ENCODE data around the gene GNGT1. TPM values are rescaled to one million over a fixed set of nuclear protein-coding genes. Genes with fewer than 3 reads are reported as not detected.

The GNGT1 gene
- total RNA-seq, 1 experiment from 2014 or later: 0.20 TPM

GRCh38 chr7:93927585-93927984 lies 21.2 kb downstream of the GNGT1 start:
- H3K27ac ChIP-seq (ENCODE audit: insufficient read length, low read depth, low read length): no peak overlapping the region
- H2BK5ac ChIP-seq (ENCODE audit: insufficient read length, low read length): no peak overlapping the region
- no peaks in the 10 kb centered on the region for H3K23me2 ChIP-seq (ENCODE audit: insufficient read length, low read depth, low read length, poor library complexity, severe bottlenecking)
- no peak overlapping the region for H2BK20ac ChIP-seq (ENCODE audit: low read depth, low read length, poor library complexity, severe bottlenecking)
- 0 out of 4 replicates have a peak, but pooled peaks cover 0 to 4% of the 10 kb centered on the region in 2 experiments for H3K4me1 Mint-ChIP-seq
- no peaks in the 10 kb centered on the region for H3K79me2 ChIP-seq (ENCODE audit: insufficient read depth, low read length)
- H3K4me3 Mint-ChIP-seq: no peak overlapping the region
- WGBS (ENCODE audit: extremely low coverage, insufficient read length, low lambda C conversion rate): no CpG with 5 or more reads among the region's 3 CpGs
- TF ChIP-seq CTCF (conservative IDR thresholded peaks at IDR 0.05): no peak
- H2BK120ac ChIP-seq (ENCODE audit: low read depth, low read length, poor library complexity, severe bottlenecking): no peak overlapping the region
- H3K9me3 ChIP-seq (ENCODE audit: control insufficient read depth, low read depth, low read length): no peaks in the 10 kb centered on the region
- no peaks in the 10 kb centered on the region for H3K36me3 Mint-ChIP-seq (ENCODE audit: insufficient read depth in 1 of 3, low read depth in 3 of 3)
- H2BK12ac ChIP-seq (ENCODE audit: insufficient read length, low read depth, low read length): no peak overlapping the region
- H4K91ac ChIP-seq (ENCODE audit: insufficient read length, low read depth, low read length): no peak overlapping the region
- H3K18ac ChIP-seq (ENCODE audit: insufficient read length, low read depth, low read length): no peak overlapping the region
- peaks cover 2% of the 10 kb centered on the region; the same call in 1 of the 2 replicates for H3K27me3 Mint-ChIP-seq (ENCODE audit: low read depth)
- no peaks in the 10 kb centered on the region for H4K20me1 ChIP-seq (ENCODE audit: control insufficient read depth, insufficient read depth, insufficient read length)
- no peak overlapping the region for H3K14ac ChIP-seq (ENCODE audit: insufficient read depth, low read length)
- H3K4me1 ChIP-seq (ENCODE audit: insufficient read depth, low read length): no peaks in the 10 kb centered on the region
- no peak overlapping the region for H3K27ac Mint-ChIP-seq
- no peaks in the 10 kb centered on the region for H3K9me3 Mint-ChIP-seq
- H3K4ac ChIP-seq (ENCODE audit: low read depth, low read length): no peak overlapping the region
- no peak overlapping the region for H3T11ph ChIP-seq (ENCODE audit: low read length)
- H4K5ac ChIP-seq (ENCODE audit: insufficient read length, low read depth, low read length): no peak overlapping the region
- H3K56ac ChIP-seq (ENCODE audit: insufficient read length, low read depth, low read length): no peak overlapping the region
- H3K9ac ChIP-seq (ENCODE audit: extremely low read depth, insufficient read length, low read length): no peak overlapping the region
- no peaks in the 10 kb centered on the region for H3K79me1 ChIP-seq (ENCODE audit: insufficient read depth, low read depth, low read length, poor library complexity, severe bottlenecking)
- no peak overlapping the region for H3K23ac ChIP-seq (ENCODE audit: insufficient read length, low read depth, low read length)
- no peak overlapping the region for H3K4me2 ChIP-seq (ENCODE audit: insufficient read depth, insufficient read length, low read length)
- no peaks in the 10 kb centered on the region for H3K27me3 ChIP-seq (ENCODE audit: insufficient read depth, low read length)
- H4K8ac ChIP-seq (replicated peaks; ENCODE audit: insufficient read length, low read depth, low read length): no peak overlapping the region
- DNase-seq: no peak
- H2AK5ac ChIP-seq (ENCODE audit: insufficient read length, low read length): no peak overlapping the region
- no peak overlapping the region for H2AFZ ChIP-seq (ENCODE audit: low read length)
- H2BK15ac ChIP-seq (ENCODE audit: low read depth, low read length): no peak overlapping the region

Data from H9 (cell line).